ENCODE data around the gene FNDC8. TPM values are rescaled to one million over a fixed set of nuclear protein-coding genes. Genes with fewer than 3 reads are reported as not detected.

Gene FNDC8
- polyA plus RNA-seq, 1 of the 3 experiments (the other 2 are of a cell fraction), result not detected

- Histone ChIP-seq H3K27me3 (ENCODE audit: insufficient read depth) (no peaks in the 10 kb centered on the region), H2AFZ (ENCODE audit: low read depth) (no peak overlapping the region), H3K79me2 (ENCODE audit: insufficient read depth) (peaks cover 83% of the 10 kb centered on the region), H3K27ac (ENCODE audit: low read depth in 2 of 2, low read length in 1 of 2) (peak overlapping the region; percentile 71 to 86), H3K4me2 (peak overlapping the region; percentile 54), H3K4me3 (ENCODE audit: low read depth in 2 of 2, low read length in 1 of 2) (no peak overlapping the region), H4K20me1 (ENCODE audit: insufficient read depth) (peaks cover 6% of the 10 kb centered on the region), H3K9me3 (no peaks in the 10 kb centered on the region), H3K9me2 (no peaks in the 10 kb centered on the region), H3K4me1 (ENCODE audit: control insufficient read depth in 1 of 2, insufficient read depth in 2 of 2, low read depth in 1 of 2, low read length in 1 of 2) (peaks cover 9 to 36% of the 10 kb centered on the region in 2 experiments), H3K9ac (no peak overlapping the region), H3K36me3 (replicated peaks in 1 of 2; ENCODE audit: control insufficient read depth in 1 of 2, insufficient read depth in 2 of 2, low read length in 1 of 2) (peaks cover 0 to 4% of the 10 kb centered on the region in 2 experiments), H3F3A (replicated peaks; ENCODE audit: insufficient read depth) (peaks cover 27% of the 10 kb centered on the region)
- ChIA-PET POLR2A (no interaction called here), CTCF (interaction anchor here (0.6 to 1.6 kb wide), 8 partner anchors 13 to 639 kb away, joined by 3 to 7 read pairs (median 3); partner anchors contain the start of gene RFFL)
- 4% methylated on average over 3 of the region's 3 CpGs for WGBS (ENCODE audit: low lambda C conversion rate)
- peak; percentile 51 for DNase-seq
- TF ChIP-seq YY1 (IDR thresholded peaks at IDR 0.05; ENCODE audit: low read depth) (no peak), PBX3 (IDR thresholded peaks at IDR 0.05) (peak; percentile 52; the same call in 1 of the 2 replicates), GABPA (IDR thresholded peaks at IDR 0.05; ENCODE audit: low read depth) (no peak), USF1 (IDR thresholded peaks at IDR 0.05; ENCODE audit: borderline replicate concordance, low read depth) (no peak), FOXJ3 (CRISPR knock-in tag; IDR thresholded peaks at IDR 0.05) (no peak), RCOR1 (IDR thresholded peaks at IDR 0.05; ENCODE audit: low read length) (peak; percentile 77), RFX5 (IDR thresholded peaks at IDR 0.05; ENCODE audit: low read length) (no peak), POLR2AphosphoS5 (IDR thresholded peaks at IDR 0.05; ENCODE audit: low read depth, low read length) (peak; percentile 55; the same call in 1 of the 2 replicates), EP300 (IDR thresholded peaks at IDR 0.05; ENCODE audit: borderline replicate concordance in 1 of 2, low read depth in 1 of 2, low read length in 1 of 2) (peak; percentile 42 to 80; a peak in 1 of 4 replicates), NFIC (IDR thresholded peaks at IDR 0.05; ENCODE audit: borderline replicate concordance) (peak; percentile 98), ELF1 (IDR thresholded peaks at IDR 0.05) (no peak), TEAD4 (IDR thresholded peaks at IDR 0.05; ENCODE audit: borderline replicate concordance, insufficient read depth) (peak; percentile 75), MEF2A (IDR thresholded peaks at IDR 0.05; ENCODE audit: borderline replicate concordance, low read depth) (no peak), RXRA (IDR thresholded peaks at IDR 0.05; ENCODE audit: borderline replicate concordance, low read depth) (0 out of 2 replicates have a peak, but pooled peaks have one; percentile 26), SMC3 (IDR thresholded peaks at IDR 0.05; ENCODE audit: low read depth, low read length) (no peak), RAD21 (IDR thresholded peaks at IDR 0.05; ENCODE audit: low read length) (no peak; the same call in 1 of the 2 replicates), CHD2 (IDR thresholded peaks at IDR 0.05; ENCODE audit: low read length, partially characterized antibody) (no peak), JUND (IDR thresholded peaks at IDR 0.05) (peak; percentile 87), FOSL2 (IDR thresholded peaks at IDR 0.05; ENCODE audit: borderline replicate concordance, low read depth) (peak; percentile 93), EZH2phosphoT487 (IDR thresholded peaks at IDR 0.05; ENCODE audit: borderline replicate concordance, low read depth) (no peak), TAF1 (IDR thresholded peaks at IDR 0.05; ENCODE audit: borderline replicate concordance, low read depth, low read length) (no peak), FOXM1 (IDR thresholded peaks at IDR 0.05; ENCODE audit: low read depth) (peak; percentile 68; the same call in 1 of the 2 replicates), TCF12 (IDR thresholded peaks at IDR 0.05) (peak; percentile 88)
- TF ChIP-seq, protein P1, sequence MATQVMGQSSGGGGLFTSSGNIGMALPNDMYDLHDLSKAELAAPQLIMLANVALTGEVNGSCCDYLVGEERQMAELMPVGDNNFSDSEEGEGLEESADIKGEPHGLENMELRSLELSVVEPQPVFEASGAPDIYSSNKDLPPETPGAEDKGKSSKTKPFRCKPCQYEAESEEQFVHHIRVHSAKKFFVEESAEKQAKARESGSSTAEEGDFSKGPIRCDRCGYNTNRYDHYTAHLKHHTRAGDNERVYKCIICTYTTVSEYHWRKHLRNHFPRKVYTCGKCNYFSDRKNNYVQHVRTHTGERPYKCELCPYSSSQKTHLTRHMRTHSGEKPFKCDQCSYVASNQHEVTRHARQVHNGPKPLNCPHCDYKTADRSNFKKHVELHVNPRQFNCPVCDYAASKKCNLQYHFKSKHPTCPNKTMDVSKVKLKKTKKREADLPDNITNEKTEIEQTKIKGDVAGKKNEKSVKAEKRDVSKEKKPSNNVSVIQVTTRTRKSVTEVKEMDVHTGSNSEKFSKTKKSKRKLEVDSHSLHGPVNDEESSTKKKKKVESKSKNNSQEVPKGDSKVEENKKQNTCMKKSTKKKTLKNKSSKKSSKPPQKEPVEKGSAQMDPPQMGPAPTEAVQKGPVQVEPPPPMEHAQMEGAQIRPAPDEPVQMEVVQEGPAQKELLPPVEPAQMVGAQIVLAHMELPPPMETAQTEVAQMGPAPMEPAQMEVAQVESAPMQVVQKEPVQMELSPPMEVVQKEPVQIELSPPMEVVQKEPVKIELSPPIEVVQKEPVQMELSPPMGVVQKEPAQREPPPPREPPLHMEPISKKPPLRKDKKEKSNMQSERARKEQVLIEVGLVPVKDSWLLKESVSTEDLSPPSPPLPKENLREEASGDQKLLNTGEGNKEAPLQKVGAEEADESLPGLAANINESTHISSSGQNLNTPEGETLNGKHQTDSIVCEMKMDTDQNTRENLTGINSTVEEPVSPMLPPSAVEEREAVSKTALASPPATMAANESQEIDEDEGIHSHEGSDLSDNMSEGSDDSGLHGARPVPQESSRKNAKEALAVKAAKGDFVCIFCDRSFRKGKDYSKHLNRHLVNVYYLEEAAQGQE (IDR thresholded peaks at IDR 0.05; ENCODE audit: low read depth, low read length), result no peak
- TF ChIP-seq, protein P2, sequence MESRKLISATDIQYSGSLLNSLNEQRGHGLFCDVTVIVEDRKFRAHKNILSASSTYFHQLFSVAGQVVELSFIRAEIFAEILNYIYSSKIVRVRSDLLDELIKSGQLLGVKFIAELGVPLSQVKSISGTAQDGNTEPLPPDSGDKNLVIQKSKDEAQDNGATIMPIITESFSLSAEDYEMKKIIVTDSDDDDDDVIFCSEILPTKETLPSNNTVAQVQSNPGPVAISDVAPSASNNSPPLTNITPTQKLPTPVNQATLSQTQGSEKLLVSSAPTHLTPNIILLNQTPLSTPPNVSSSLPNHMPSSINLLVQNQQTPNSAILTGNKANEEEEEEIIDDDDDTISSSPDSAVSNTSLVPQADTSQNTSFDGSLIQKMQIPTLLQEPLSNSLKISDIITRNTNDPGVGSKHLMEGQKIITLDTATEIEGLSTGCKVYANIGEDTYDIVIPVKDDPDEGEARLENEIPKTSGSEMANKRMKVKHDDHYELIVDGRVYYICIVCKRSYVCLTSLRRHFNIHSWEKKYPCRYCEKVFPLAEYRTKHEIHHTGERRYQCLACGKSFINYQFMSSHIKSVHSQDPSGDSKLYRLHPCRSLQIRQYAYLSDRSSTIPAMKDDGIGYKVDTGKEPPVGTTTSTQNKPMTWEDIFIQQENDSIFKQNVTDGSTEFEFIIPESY (IDR thresholded peaks at IDR 0.05; ENCODE audit: borderline replicate concordance, low read depth), result no peak
- TF ChIP-seq, protein P3, sequence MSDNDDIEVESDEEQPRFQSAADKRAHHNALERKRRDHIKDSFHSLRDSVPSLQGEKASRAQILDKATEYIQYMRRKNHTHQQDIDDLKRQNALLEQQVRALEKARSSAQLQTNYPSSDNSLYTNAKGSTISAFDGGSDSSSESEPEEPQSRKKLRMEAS (IDR thresholded peaks at IDR 0.05; ENCODE audit: low read depth), result peak; percentile 16; the same call in 1 of the 2 replicates
These were observed 39.2 kb upstream of the FNDC8 start for GRCh38 chr17:35082073-35082657.
